ENCODE data around the gene SI. TPM values are rescaled to one million over a fixed set of nuclear protein-coding genes. Genes with fewer than 3 reads are reported as not detected.
A peak's percentile ranks its signal among the peaks of the same experiment; 100 is the strongest.

The SI gene
- total and polyA plus RNA-seq, 4 donors = not detected

- no peaks in the 10 kb centered on the region for H3K9me3 ChIP-seq (ENCODE audit: control insufficient read depth in 4 of 4, low read length in 3 of 4)
- DNase-seq (ENCODE audit: low spot score) = no peak
These were observed 4.4 kb upstream of the SI start for GRCh38 chr3:165082650-165083049.

GRCh38 chr3:165081183-165081582, 2.9 kb upstream of the SI start:
- Histone ChIP-seq H3K9ac (ENCODE audit: low read depth in 1 of 2, low read length in 2 of 2) (no peak overlapping the region), H3K27ac (ENCODE audit: low read depth in 1 of 2, low read length in 2 of 2) (no peak overlapping the region), H3K36me3 (ENCODE audit: control insufficient read depth in 4 of 4, insufficient read depth in 3 of 4, low read depth in 1 of 4, low read length in 3 of 4) (no peaks in the 10 kb centered on the region), H3K9me3 (ENCODE audit: control insufficient read depth in 4 of 4, low read length in 3 of 4) (no peaks in the 10 kb centered on the region), H3K4me3 (ENCODE audit: low read depth in 1 of 3, low read length in 3 of 3) (no peak overlapping the region), H3K27me3 (ENCODE audit: control insufficient read depth in 4 of 4, insufficient read depth in 4 of 4, low read length in 3 of 4) (no peaks in the 10 kb centered on the region), H3K4me1 (ENCODE audit: control insufficient read depth in 4 of 4, insufficient read depth in 4 of 4, low read length in 3 of 4) (no peaks in the 10 kb centered on the region)
- no peak for TF ChIP-seq RXRA (IDR thresholded peaks at IDR 0.05)
- no peak for DNase-seq (ENCODE audit: low spot score)
- WGBS = 58% methylated on average over 1 of the region's 1 CpG

More at GRCh38 chr3:165082650-165083049, 4.4 kb upstream of the SI start:
- TF ChIP-seq NR2F2 (IDR thresholded peaks at IDR 0.05) (no peak), RAD21 (IDR thresholded peaks at IDR 0.05) (no peak), HNF4A (conservative IDR thresholded peaks at IDR 0.05) (no peak), HNF4G (IDR thresholded peaks at IDR 0.05) (no peak), TAF1 (conservative IDR thresholded peaks at IDR 0.05) (no peak), JUND (IDR thresholded peaks at IDR 0.05) (no peak), YY1 (IDR thresholded peaks at IDR 0.05) (no peak), SP1 (IDR thresholded peaks at IDR 0.05) (no peak)
- Histone ChIP-seq H3K27ac (ENCODE audit: low read depth in 1 of 2, low read length in 2 of 2) (no peak overlapping the region), H3K27me3 (ENCODE audit: control insufficient read depth in 4 of 4, insufficient read depth in 4 of 4, low read length in 3 of 4) (no peaks in the 10 kb centered on the region), H3K4me1 (ENCODE audit: control insufficient read depth in 4 of 4, insufficient read depth in 4 of 4, low read length in 3 of 4) (no peaks in the 10 kb centered on the region), H3K4me3 (ENCODE audit: low read depth in 1 of 3, low read length in 3 of 3) (no peak overlapping the region), H3K36me3 (ENCODE audit: control insufficient read depth in 4 of 4, insufficient read depth in 3 of 4, low read depth in 1 of 4, low read length in 3 of 4) (no peaks in the 10 kb centered on the region), H3K9ac (ENCODE audit: low read depth in 1 of 2, low read length in 2 of 2) (no peak overlapping the region)

- no peaks in the 10 kb centered on the region for H3K27me3 ChIP-seq (ENCODE audit: control insufficient read depth in 4 of 4, insufficient read depth in 4 of 4, low read length in 3 of 4)
- H3K9me3 ChIP-seq (ENCODE audit: control insufficient read depth in 4 of 4, low read length in 3 of 4) = no peaks in the 10 kb centered on the region
- DNase-seq (ENCODE audit: low spot score) = no peak
- WGBS = 41% methylated on average over 1 of the region's 1 CpG
- H3K36me3 ChIP-seq (ENCODE audit: control insufficient read depth in 4 of 4, insufficient read depth in 3 of 4, low read depth in 1 of 4, low read length in 3 of 4) = no peaks in the 10 kb centered on the region
- H3K4me3 ChIP-seq (ENCODE audit: low read depth in 1 of 3, low read length in 3 of 3) = no peak overlapping the region
- TF ChIP-seq FOXA2 (IDR thresholded peaks at IDR 0.05) (no peak), REST (IDR thresholded peaks at IDR 0.05) (no peak), RAD21 (IDR thresholded peaks at IDR 0.05) (peak; percentile 6 to 26)
- H3K4me1 ChIP-seq (ENCODE audit: control insufficient read depth in 4 of 4, insufficient read depth in 4 of 4, low read length in 3 of 4) = no peaks in the 10 kb centered on the region
- H3K27ac ChIP-seq (ENCODE audit: low read depth in 1 of 2, low read length in 2 of 2) = no peak overlapping the region
- H3K9ac ChIP-seq (ENCODE audit: low read depth in 1 of 2, low read length in 2 of 2) = no peak overlapping the region
These were observed 2.6 kb downstream of the SI start for GRCh38 chr3:165075695-165076094.

GRCh38 chr3:165070682-165071081, 7.6 kb downstream of the SI start:
- no peak for DNase-seq (ENCODE audit: low spot score)
- Histone ChIP-seq H3K27ac (ENCODE audit: low read depth in 1 of 2, low read length in 2 of 2) (no peak overlapping the region), H3K9ac (ENCODE audit: low read depth in 1 of 2, low read length in 2 of 2) (no peak overlapping the region), H3K36me3 (ENCODE audit: control insufficient read depth in 4 of 4, insufficient read depth in 3 of 4, low read depth in 1 of 4, low read length in 3 of 4) (no peaks in the 10 kb centered on the region), H3K9me3 (ENCODE audit: control insufficient read depth in 4 of 4, low read length in 3 of 4) (no peaks in the 10 kb centered on the region), H3K4me1 (ENCODE audit: control insufficient read depth in 4 of 4, insufficient read depth in 4 of 4, low read length in 3 of 4) (no peaks in the 10 kb centered on the region), H3K27me3 (ENCODE audit: control insufficient read depth in 4 of 4, insufficient read depth in 4 of 4, low read length in 3 of 4) (no peaks in the 10 kb centered on the region), H3K4me3 (ENCODE audit: low read depth in 1 of 3, low read length in 3 of 3) (no peak overlapping the region)
- WGBS = 70% methylated on average over 6 of the region's 6 CpGs
- no peak for TF ChIP-seq HNF4A (conservative IDR thresholded peaks at IDR 0.05)
- TF ChIP-seq CTCF (IDR thresholded peaks at IDR 0.05; ENCODE audit: low read depth, low read length, missing input control) = no peak
- TF ChIP-seq RAD21 (IDR thresholded peaks at IDR 0.05) = no peak
- TF ChIP-seq HNF4G (IDR thresholded peaks at IDR 0.05) = no peak
- no peak for TF ChIP-seq ZBTB33 (IDR thresholded peaks at IDR 0.05)
- TF ChIP-seq TAF1 (conservative IDR thresholded peaks at IDR 0.05) = no peak
- no peak for TF ChIP-seq NR2F2 (IDR thresholded peaks at IDR 0.05)
- no peak for TF ChIP-seq JUND (IDR thresholded peaks at IDR 0.05)
- TF ChIP-seq GABPA (IDR thresholded peaks at IDR 0.05 in 1 of 2, conservative IDR thresholded peaks at IDR 0.05 in 1 of 2) = no peak
- no peak for TF ChIP-seq FOXA2 (IDR thresholded peaks at IDR 0.05)
- no peak for TF ChIP-seq MAX (IDR thresholded peaks at IDR 0.05)
- TF ChIP-seq EGR1 (IDR thresholded peaks at IDR 0.05; ENCODE audit: low read depth in 2 of 2) = no peak
- TF ChIP-seq YY1 (IDR thresholded peaks at IDR 0.05) = no peak
- TF ChIP-seq RXRA (IDR thresholded peaks at IDR 0.05) = no peak
- no peak for TF ChIP-seq ATF3 (IDR thresholded peaks at IDR 0.05)
